LHCN-M2 (cell line): ENCODE results near the gene PDE4B. TPM values are rescaled to one million over a fixed set of nuclear protein-coding genes. Genes with fewer than 3 reads are reported as not detected.
"Not testable (repeated sequence)": the region's sequence is repeated elsewhere in the genome, so short reads cannot be mapped to it uniquely, and the experiment has no call there.

Source experiments
- DNase-seq: peaks from one replicate; pipeline ENCODE4 v3.0.0-alpha.2; 2012; ENCODE audit warnings: low read depth
- total RNA-seq: library from RNA; depleted of rRNA; stranded (reverse); fragments of >200 nt; gene quantifications from 2 replicates; pipeline ENCODE4 v1.2.3, GENCODE V29; 2014

Gene PDE4B
- total RNA-seq, 1 experiment from 2014 or later = 6.8 TPM

DNA sequence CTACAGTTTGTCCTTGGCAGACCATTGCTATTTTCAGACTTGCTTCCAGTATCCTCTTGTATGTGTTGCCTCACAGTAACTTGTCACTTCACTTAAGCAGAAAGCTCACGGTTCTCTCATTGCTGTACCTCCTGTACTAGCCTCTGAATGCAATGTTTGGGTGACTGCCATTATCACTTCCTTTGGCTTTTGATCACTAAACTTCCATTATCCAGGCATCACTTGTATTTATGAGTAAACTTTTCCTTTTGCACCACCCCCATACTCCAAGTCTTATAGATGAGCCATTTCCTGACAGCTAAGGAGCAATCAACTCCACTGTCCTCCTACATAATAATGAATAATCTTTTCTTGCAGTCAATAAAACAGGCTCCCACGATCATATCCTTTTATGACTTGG lies 255.3 kb downstream of the PDE4B start:
- DNase-seq = no peak

GRCh38 chr1:66050123-66050522 lies 257.4 kb downstream of the PDE4B start:
- DNase-seq = no peak

DNA sequence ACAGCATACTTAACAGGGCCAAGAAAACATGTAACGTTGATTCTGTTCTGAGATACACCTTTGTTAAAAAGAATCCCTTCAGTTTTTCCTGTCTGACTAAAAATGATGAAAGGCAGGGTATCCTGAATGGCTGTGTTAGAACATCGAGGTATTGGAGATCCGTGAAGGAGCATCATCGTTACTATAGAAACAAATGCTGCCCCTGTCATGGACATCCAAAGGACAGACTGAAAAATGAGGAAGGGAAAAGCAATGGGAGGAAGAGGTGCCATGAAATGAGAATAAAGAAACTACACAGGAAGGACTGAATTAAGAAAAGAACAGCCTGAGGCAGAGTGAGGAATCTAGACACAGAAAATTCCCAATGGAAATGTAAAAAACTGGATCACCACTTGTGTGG lies 257.9 kb downstream of the PDE4B start:
- DNase-seq = no peak

- DNase-seq = no peak
These were observed 262.4 kb downstream of the PDE4B start for GRCh38 chr1:66055092-66055491.

- DNase-seq = not testable (repeated sequence)
These were observed 264.8 kb downstream of the PDE4B start for GRCh38 chr1:66057448-66057847.

- no peak for DNase-seq
These were observed 265.9 kb downstream of the PDE4B start for GRCh38 chr1:66058558-66058957.

DNA sequence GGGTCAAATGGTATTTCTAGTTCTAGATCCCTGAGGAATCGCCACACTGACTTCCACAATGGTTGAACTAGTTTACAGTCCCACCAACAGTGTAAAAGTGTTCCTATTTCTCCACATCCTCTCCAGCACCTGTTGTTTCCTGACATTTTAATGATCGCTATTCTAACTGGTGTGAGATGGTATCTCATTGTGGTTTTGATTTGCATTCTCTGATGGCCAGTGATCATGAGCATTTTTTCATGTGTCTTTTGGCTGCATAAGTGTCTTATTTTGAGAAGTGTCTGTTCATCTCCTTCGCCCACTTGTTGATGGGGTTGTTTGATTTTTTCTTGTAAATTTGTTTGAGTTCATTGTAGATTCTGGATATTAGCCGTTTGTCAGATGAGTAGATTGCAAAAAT lies 274.5 kb downstream of the PDE4B start:
- DNase-seq = not testable (repeated sequence)

DNA sequence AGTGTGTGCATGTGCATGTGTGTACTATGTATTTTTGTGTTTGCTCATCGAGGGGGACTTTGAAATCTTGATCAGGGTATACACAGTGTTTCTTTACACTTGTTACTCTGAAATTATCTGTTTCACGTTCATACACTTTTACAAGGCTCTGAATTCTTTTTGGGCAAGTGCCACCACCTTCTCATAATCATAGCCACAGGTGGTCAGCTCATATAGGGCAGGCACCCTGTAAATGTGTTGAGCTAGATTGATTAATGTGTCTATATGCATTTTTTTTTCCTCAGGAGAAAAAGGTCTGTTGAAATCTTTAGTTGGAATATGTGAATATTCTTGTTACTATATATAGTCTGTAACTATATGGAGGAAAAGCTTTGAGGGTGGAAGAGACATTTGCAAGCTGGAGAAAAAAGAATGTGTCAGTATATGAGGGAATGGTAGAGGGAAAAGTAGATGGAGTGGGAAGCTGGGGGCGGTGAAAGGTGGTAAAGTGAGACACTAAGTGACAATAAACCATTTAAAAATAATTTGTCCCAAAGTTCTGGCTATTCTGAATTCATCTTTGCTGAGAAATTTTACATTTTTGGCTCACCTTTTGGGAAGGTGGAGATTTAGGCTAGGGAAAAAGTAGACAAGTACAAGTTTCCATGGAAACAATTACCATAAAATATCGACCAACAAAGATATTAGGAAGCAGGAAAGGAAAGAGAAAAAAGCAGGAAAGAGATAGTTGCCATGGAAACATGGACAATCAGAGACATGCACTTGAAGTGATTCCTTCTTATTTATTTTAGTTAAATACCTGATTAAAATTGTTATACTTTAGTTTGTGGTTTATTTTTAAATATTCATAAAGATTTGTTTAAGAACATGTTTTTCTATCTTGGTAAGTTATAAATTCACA lies 277.5 kb downstream of the PDE4B start:
- DNase-seq = no peak

DNA sequence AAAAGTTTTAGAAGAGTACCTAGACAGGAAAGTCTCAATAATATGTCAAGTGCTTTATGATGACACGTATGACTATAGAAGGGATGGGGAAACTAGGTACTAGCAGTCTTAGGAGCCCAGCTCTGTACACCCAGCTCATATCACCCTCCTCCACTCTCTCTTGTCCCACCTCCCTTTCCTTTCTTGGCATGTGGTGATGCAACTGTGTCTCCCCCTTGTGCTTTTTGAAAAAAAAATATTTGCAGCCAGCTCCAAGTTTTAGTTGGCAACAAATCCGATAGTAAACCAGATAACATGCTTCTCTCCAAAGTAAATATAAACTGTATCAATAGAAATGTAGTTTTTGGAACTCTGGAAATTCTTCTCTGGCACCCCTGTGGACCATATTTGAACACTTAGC lies 280.7 kb downstream of the PDE4B start:
- no peak for DNase-seq

- no peak for DNase-seq
These were observed 281.5 kb downstream of the PDE4B start for GRCh38 chr1:66074147-66074546.

GRCh38 chr1:66078412-66078811 lies 285.7 kb downstream of the PDE4B start:
- no peak for DNase-seq

- DNase-seq = no peak
These were observed 290.3 kb downstream of the PDE4B start for GRCh38 chr1:66083003-66083402.

DNA sequence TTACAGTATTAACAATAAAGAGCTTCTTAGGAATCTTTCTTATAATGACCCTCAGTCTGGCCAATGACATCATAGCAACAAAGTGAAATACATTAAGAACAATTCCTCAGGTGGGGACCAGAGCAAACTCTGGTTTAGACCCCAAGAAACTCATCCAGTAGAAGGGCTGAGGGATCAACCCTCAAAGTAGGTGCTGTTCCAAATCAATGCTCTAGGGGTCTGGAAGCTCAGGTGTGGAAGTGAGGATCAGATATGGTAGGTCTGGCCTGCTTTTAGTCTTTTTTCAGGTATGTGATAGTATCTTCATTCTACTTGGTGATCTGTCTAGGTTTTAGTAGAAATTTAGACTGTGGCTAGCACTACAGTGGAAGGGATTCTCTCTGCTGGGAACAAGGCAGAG lies 291.7 kb downstream of the PDE4B start:
- DNase-seq = no peak

- no peak for DNase-seq
These were observed 292.9 kb downstream of the PDE4B start for GRCh38 chr1:66085600-66085999.

DNA sequence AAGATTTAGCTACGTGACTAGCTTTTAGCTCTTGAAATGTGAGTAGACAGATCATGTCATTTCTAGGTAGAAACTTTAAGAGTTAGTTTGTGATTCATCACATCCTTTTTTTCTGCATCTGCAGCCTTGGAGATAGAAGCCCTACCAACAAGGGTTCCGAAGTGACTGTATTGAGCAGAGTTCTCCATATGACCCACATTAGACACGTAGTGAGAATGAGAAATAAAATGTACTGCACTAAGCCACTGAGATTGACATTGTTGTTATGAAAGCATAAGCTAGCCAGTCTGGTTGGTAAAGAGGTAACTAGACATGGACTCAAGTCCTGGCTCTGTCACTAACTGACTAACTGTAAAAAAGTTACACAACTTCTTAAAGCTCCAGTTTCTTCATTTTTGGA lies 296.1 kb downstream of the PDE4B start:
- no peak for DNase-seq

GRCh38 chr1:66090859-66091457 lies 298.3 kb downstream of the PDE4B start:
- peak; percentile 45 for DNase-seq

DNA sequence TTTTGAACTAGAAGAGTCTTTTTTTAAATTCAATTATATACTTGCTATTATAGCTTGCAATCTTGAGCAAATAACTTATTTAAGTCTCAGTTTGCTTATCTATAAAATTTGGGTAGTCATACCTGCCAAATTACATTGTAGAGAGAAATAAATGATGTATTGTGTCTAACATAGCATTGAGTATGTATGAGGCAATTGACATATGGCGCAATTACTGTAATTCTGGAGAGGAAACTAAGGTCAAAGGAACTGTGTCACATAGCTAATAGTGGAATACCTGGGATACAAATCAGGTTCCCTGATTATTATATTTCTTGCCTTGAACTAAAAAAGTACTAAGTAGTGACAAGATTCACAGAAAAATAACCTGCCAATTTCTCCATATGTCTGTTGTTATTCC lies 302.5 kb downstream of the PDE4B start:
- DNase-seq = no peak

DNA sequence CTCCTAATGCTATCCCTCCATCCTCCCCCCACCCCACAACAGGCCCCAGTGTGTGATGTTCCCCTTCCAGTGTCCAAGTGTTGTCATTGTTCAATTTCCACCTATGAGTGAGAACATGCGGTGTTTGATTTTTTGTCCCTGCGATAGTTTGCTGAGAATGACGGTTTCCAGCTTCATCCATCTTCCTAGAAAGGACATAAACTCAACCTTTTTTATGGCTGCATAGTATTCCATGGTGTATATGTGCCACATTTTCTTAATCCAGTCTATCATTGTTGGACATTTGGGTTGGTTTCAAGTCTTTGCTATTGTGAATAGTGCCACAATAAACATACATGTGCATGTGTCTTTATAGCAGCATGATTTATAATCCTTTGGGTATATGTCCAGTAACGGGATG lies 308.3 kb downstream of the PDE4B start:
- DNase-seq = not testable (repeated sequence)

DNA sequence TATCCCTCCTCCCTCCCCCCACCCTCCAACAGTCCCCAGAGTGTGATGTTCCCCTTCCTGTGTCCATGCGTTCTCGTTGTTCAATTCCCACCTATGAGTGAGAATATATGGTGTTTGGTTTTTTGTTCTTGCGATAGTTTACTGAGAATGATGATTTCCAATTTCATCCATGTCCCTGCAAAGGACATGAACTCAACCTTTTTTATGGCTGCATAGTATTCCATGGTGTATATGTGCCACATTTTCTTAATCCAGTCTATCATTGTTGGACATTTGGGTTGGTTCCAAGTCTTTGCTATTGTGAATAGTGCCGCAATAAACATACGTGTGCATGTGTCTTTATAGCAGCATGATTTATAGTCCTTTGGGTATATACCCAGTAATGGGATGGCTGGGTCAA lies 311.4 kb downstream of the PDE4B start:
- not testable (repeated sequence) for DNase-seq

DNA sequence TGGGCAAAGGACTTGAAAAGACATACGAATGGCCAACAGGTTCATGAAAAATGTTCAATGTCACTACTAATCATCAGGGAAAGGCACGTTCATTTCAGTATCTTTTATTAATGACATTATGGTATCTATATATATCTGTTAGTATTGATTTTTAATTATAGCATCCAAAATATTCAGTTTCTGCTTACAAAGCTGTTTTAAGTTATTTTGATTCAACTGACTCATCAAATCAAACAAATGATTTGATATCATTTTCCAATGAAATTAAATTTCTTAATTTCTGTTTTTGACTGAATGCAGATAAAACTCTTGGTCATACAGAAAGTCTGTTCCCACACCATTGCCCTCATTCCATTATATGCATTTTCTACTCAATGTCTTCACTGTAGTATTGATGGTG lies 315.9 kb downstream of the PDE4B start:
- DNase-seq = no peak

- no peak for DNase-seq
These were observed 320.2 kb downstream of the PDE4B start for GRCh38 chr1:66112744-66113400.

- no peak for DNase-seq
These were observed 326.5 kb downstream of the PDE4B start for GRCh38 chr1:66119148-66119547.

DNA sequence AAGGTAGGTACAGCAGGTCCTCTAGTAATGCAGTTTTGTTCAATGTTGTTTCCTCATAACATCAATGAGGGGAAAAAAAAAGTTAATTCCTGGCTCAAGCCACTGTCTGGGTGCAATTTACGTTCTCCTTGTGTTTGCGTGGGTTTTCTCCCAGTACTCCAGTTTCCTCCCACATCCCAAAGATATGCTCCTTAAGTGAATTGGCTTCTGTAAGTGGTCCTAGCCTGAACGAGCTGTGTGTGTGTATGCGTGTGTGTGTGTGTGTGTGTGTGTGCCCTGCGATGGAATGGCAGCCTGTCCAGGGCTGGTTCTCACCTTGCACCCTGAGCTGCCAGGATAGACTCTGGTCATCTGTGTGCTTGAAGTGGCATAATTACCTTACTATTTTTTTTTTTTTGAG lies 332.0 kb downstream of the PDE4B start:
- no peak for DNase-seq
